GM12872 (cell line): Measurements from ENCODE around the gene GORAB.

ENCODE experiments used
- CTCF ChIP-seq: IDR thresholded peaks from 3 replicates; pipeline ENCODE4 v1.5.1; 2011; ENCODE audit warnings: low read depth, mild to moderate bottlenecking, low read length, moderate library complexity; ENCODE audit not compliant: insufficient read depth

GORAB gene

GRCh38 chr1:170558731-170559130 is 26.8 kb downstream of the GORAB start:
- TF ChIP-seq CTCF: no peak

- TF ChIP-seq CTCF: no peak
Measured at GRCh38 chr1:170559166-170559565, 27.2 kb downstream of the GORAB start.

GRCh38 chr1:170560681-170561285 is 28.8 kb downstream of the GORAB start:
- TF ChIP-seq CTCF: no peak

DNA sequence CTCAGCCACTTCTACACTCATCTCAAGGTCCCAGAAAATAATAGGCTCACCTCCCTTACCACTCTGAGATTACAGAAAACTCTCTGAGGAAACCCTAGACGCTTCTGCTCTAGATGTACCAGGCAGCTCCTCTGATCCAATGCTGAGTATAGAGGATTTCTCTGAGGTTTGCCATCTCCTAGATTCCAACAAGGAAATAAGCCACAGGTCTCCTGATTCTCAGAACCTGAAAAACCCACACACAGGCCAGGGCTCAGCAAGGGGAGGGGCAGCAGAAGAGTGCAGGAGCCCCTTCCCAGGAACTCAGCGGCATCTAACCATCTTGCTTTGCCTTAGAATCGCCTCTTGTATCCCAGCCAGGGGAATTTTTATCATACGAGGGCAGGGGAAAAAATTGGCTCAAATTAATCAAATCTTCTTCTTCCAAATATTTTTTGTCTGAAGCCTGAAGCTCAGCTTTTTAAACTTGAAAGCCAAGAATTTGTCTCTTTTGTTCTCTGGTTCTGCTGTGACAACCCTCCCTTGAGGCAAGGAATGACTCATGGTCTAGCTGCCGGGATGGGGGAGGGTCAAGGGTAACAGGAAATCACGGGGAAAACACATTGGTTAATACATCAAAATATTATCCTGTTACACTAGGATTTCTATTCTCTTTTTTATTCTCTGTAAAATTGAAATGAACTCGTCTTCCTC is 30.8 kb downstream of the GORAB start:
- no peak for TF ChIP-seq CTCF

GRCh38 chr1:170567214-170567613 is 35.2 kb downstream of the GORAB start:
- TF ChIP-seq CTCF: no peak

- no peak for TF ChIP-seq CTCF
Measured at GRCh38 chr1:170568197-170568596, 36.2 kb downstream of the GORAB start.

DNA sequence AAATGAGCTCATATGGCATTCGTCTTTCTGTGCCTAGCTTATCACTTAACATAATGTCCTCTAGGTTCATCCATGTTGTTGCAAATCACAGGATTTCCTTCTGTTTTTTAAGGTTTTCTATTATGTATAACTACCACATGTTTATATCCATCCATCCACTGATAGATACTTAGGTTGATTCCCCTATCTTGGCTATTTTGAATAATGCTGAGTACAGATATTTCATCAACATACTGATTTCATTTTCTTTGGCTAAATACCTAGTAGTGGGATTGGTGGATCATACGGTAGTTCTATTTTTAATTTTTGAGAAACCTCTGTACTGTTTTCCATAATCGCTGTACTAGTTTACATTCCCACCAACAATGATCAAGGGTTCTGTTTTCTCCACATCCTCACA is 45.0 kb downstream of the GORAB start:
- TF ChIP-seq CTCF: no peak
